Measurements from ENCODE around the gene GPR17.

The GPR17 gene

GRCh38 chr2:127654838-127655175 is 8.9 kb downstream of the GPR17 start:
- no peak for DNase-seq (ENCODE audit: low read depth in 3 of 3)

DNA sequence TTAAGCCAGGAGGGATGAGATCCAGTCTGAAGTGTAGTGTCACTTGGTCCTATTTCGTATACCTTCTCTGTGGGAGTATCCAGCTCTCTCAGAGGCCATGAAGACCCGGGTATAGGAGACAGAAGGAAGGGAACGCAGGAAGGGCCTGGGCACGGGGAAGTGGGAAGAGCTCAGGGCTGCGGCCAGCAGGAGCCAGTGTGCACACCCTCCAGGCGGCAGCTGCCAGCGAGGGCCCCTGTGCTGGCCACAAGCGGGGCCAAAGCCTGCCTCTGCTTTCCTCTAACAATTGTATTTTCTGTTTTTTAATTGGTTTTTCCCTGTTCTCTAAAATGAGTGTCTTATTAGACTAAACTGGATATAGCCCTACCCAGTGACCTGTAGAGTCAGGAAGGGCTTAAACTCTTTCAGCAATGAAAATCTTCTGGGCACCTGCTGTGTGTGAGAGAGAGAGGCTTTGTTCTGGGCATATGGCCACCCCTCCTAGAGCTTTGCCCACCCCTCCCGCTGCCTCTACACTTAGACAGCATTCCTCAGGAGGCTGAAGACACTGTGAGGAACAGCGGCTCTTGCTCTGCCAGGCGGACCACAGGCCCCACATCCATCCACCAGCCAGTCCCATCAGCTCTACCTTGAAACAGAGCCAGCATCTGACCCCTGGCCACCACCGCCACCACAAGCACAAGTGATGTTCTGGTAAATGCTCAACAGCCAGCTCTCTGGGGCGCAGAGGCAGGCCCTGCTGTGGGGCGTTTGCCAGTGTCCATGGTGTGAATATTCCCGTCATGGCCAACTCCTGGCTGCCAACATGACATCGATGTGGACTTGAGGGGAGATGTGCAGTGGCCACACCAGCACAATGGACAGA is 9.5 kb downstream of the GPR17 start:
- no peak for DNase-seq (ENCODE audit: low read depth in 3 of 3)

DNA sequence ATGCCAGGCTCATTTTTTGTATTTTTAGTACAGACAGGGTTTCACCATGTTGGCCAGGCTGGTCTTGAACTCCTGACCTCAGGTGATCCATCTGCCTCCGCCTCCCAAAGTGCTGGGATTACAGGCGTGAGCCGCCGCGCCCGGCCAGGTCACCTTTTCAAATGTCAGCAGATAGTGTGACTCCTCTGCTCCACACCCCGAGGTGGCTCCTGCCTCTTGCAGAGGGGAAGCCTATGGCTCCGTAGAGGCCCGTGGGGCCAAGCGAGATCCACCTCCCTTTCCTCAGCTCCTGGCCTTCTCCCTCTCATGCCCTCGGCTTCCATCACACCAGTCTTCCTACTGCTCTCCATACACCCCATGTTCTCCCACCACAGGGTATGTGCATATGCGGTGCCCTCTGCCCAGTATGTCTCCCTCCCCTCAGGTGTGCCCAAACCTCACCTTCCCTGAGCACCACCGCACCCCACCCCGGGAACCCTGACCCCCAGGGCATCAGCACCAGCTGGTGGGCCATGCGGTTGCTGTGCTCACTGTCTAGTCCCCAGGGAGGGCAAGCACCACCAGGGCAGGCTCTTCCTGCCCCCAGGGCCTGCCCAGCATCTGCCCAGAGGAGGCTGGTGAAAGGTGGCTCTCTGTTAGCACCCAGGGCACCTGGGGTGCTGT is 10.7 kb downstream of the GPR17 start:
- no peak for DNase-seq (ENCODE audit: low read depth in 3 of 3)

DNA sequence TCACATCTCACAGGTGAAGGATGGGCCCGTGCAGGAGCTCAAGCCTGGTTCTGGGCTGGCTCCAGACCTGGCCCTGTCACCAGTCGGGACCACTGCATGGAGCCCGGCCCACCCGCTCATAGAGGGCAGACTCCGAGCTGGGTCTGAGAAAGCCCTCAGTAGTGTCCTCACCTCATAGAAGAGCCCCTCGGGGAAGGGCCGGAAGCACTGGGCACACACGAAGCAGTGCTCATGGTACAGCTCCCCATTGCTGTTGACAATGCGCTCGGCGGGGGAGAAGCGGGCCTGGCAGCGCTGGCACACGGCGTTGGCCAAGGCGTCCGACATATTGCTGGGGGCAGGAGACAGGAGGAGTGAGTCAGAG is 11.3 kb downstream of the GPR17 start:
- DNase-seq (ENCODE audit: low read depth in 3 of 3) = no peak

GRCh38 chr2:127658146-127658545 is 12.2 kb downstream of the GPR17 start:
- DNase-seq (ENCODE audit: low read depth in 3 of 3) = no peak

DNA sequence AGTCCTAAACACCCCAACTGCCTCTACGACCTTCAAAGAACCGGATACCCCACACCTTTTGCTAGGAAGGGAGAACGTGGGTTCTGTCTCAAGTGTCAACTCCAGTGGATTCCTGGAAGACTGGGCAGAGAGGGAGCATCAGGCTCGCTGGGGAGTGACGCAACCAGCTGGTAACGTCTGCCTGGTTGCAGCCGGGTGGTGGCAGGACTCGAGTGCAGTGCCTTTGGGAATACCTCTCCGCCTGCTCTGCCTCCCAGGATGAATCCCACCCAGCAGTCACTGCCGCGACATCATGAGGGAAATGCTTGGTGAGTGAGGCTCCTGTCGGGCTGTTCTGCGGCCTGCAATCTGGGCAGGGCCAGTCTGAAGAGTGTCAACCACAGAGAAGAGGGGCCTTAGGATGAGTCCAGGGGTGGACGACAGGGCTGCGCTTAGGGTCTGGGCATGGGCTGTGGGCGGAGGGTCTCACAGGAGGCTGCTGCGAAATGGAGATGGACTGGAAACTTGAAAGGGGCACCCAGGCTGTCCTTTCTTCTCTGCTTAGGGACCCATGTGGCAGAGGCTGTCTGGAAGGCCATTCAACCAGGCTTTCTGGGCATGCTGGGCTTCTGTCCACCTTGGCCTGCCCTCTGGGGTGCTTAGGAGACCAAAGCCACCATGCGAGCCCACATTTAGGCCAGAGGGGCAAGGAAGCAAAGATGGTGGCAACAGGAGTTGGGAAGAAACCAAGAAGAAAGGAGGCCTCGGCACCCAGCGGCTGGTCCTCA is 12.9 kb downstream of the GPR17 start:
- DNase-seq (ENCODE audit: low read depth in 3 of 3) = no peak

- no peak for DNase-seq (ENCODE audit: low read depth in 3 of 3)
Measured at GRCh38 chr2:127659408-127660290, 13.7 kb downstream of the GPR17 start.

- DNase-seq (ENCODE audit: low read depth in 3 of 3) = no peak
Measured at GRCh38 chr2:127660291-127660578, 14.3 kb downstream of the GPR17 start.

DNA sequence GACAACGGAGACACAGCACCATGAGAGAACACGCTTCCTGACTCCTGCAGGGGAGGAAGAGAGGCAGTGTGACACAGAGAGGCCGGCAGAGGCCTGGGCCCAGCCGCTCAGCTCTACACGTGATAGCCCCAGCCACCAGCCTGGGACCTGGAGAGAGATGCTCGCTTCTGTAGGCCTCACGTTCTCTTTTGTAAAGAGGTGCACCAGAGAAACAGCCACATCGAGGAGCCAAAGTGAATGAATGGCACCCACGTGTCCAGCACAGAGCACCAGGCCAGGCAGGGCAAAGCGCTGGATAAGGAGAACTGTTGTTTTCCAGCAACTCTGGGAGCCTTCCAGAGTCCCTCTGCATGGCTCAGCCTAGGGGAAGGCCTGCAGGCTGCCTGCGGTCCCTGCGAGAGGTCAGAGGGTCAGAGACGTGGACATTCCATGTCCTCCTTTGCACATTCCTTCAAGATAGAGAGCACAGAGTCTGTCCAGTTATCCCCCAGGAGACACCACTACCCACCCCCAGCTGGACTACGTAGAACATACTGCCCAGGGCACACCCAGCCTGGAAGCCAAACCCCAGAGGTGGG is 15.2 kb downstream of the GPR17 start:
- no peak for DNase-seq (ENCODE audit: low read depth in 3 of 3)

DNA sequence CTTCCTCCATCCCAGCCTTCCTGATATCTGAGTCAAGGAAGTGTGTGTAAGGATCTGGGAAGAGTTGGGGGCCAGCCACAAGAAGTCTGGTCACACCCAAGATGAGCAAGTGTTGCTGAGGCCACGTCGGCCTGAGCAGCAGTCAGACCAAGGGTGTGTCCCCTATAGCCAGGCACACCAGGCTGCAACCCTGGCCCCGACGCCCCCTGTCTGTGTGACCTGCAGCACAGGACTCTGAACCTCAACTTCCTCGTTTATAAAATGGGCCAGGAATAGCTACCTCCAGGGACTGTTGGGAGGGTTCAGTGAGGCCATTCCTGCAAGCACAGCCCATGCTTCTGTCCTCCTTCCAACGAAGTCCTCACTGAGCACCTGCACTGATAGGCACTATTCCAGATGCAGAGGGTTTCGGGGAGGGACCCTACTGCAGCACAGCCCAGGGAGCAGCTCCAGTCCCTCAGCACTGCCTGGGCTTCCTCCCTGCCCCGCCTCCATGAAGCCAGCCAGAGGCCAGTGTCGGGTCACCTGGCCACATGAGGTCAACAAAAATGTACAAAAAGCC is 16.1 kb downstream of the GPR17 start:
- DNase-seq (ENCODE audit: low read depth in 3 of 3) = no peak

DNA sequence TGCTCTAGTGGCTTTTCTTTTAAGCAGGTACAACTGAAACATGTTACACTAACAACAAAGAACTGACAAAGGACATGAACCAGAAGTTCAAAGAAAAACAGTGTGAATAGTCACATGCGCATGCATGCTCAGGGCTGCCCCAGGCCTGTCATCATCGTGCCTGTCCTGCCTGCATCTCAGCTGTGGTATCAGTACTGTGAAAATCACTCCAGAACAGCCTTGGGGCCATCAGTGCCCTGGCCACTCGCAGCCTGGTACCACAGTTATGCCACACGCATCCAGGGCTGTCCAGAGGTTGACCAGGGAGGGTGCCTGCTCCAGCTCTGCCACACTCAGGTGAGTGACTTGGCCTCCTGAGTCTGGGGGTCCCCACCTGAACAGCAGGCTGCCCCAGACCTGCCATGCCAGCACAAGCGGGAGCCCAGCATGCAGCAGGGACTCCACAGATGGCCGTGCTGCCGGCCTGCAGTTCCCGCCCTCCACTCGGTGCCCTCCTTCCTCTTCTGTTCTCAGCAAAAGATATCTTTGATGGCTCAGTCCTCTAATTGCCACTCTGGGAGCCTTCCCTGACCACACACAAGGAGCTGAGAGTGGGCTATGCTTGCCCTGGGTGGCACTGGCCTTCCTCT is 17.1 kb downstream of the GPR17 start:
- DNase-seq (ENCODE audit: low read depth in 3 of 3) = no peak

- DNase-seq (ENCODE audit: low read depth in 3 of 3) = no peak
Measured at GRCh38 chr2:127663566-127664064, 17.7 kb downstream of the GPR17 start.

DNA sequence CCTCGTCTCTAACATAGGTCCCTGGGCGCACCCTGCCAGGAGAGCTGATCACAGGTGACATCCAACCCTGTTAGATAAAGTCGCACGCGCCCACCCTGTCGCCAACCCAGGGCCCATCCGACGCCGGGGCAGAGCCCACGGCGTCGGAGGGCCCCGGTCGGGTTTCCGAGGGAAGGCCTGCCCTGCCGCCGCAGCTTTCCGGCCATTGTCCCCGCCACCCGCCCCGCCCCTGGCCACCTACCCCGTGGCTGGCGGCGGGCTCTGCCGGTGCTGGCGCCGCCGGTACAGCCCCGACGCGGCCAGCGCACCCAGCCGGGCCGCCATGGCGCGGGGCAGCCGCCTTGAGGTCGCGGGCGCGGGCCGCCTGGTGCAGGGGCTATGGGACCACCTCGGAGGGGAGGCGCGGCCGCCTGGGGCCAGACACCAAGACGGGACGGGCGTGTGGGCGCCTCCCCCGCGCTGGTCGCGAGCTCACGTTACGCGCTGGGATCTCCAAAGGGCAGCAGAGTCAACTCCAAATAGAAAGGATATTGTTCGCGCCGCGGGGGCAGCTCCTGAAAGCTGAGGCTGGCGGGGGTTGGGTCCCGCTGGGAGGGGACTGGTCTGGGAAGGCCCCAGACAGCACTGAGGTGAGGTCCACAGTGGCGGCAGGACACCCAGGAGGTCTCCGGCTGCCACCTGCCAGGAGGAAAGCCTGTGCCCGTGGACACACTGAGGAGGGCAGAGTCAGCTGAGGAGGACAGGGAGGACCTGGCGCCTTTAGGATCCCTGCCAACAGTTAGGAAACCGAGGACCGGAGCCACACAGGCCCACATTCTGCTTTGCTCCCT is 18.3 kb downstream of the GPR17 start:
- no peak for DNase-seq (ENCODE audit: low read depth in 3 of 3)

DNA sequence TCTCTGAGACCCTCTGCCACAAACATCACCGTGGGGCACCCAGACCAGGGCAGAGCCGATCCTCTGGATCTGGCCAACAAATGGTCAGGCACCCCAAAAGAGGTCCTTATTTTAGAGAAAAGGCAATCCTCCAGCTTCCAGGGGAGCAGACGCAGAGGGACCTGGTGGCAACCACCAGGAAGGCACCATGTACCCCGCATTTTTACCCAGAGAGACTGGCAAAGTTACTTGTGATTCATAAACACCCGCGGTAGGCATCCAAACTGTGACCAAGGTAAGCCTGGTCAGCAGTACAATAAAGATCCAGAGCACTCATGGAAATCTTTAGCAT is 18.9 kb downstream of the GPR17 start:
- DNase-seq (ENCODE audit: low read depth in 3 of 3) = no peak

DNA sequence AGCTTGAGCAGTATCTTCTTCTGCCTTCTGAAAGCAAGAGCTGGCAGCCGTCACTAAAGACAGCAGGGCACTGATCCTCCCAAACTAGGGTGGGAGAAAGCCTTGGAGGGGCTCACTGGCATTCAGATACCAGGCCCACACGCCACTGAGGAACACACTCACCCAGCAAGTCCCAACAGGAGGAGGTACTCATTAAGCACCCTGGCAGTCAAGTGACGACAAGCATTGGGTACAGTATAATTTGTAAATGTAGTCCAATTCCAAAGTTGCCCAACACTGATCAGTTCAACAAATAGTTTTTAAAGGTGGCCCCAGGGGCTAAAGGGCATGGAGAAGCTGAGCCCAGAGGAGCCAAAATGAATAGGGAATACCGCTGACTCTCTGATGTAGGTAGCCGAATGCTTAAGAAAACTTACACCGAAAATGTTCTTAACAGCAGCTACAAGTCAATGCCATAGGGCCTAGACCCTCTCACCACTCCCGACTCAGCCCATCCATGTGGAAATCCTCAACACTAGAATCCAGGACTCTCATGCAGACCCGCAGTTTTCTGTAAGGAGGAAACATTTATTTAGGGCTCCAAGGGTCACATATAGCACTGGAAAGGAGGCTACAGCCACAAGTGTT is 19.4 kb downstream of the GPR17 start:
- DNase-seq (ENCODE audit: low read depth in 3 of 3) = no peak

- DNase-seq (ENCODE audit: low read depth in 3 of 3) = no peak
Measured at GRCh38 chr2:127669056-127669455, 23.1 kb downstream of the GPR17 start.

DNA sequence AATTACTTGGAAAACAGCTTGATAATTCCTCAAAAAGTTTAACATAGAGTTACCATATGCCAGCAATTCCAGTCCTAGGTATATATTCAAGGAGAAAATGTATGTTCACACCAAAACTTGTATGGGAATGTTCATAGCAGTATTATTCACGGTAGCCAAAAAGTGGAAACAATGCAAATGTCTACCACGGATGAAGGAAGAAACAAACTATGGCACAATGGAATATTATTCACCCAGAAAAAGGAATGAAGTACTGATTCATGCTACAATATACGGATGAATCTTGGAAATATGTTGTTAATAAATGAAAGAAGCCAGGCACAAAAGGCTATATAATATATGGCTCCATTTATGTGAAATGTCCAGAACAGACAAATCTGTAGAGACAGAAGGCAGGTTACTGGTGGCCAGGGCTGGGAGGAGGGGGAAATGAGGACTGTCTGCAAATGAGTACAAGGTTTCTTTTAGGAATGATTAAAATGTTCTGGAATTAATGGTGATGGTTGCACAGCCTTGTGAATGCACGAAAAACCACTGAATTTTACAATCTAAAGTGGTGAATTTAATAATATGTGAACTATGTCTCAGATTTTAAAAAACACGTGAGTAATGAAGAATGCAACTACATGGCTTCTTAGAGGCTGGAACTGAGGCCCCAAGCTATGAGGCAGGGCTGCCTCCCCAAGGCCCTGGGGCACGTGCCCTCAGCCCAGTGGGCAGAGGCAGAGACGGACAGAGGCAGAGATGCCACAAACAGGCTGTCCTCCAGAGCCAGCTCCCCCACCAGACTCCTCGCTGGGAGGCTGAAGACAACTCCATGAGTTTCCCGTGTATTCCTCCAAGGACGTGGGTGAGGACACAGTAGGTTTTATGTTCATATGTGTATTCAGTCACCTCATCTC is 24.4 kb downstream of the GPR17 start:
- DNase-seq (ENCODE audit: low read depth in 3 of 3) = no peak

GRCh38 chr2:127670957-127671290 is 25.0 kb downstream of the GPR17 start:
- no peak for DNase-seq (ENCODE audit: low read depth in 3 of 3)
